Right atrium auricular region (tissue), 2 donors: ENCODE measurements around the gene UXS1. TPM values are rescaled to one million over a fixed set of nuclear protein-coding genes. Genes with fewer than 3 reads are reported as not detected.
A peak's percentile ranks its signal among the peaks of the same experiment; 100 is the strongest.
"Not testable (repeated sequence)": the region's sequence is repeated elsewhere in the genome, so short reads cannot be mapped to it uniquely, and the experiment has no call there.

Experiments
- DNase-seq: peaks from one replicate; pipeline ENCODE4 v3.0.0-alpha.2; 2019; ENCODE audit warnings: low spot score
- H3K27ac ChIP-seq, 2 donors: fragments of 200-600 bp; sonication (generic); 1 replicate in 1 of 2; 2 replicates in 1 of 2; pipeline ENCODE4 v1.5.1; 2016 to 2019
- H3K27me3 ChIP-seq, 2 donors: fragments of 200-600 bp; sonication (generic); one replicate each; pipeline versions ENCODE4 v1.5.1 to v1.6.0; 2017 to 2019
- H3K36me3 ChIP-seq: fragments of 200-600 bp; sonication (generic); one replicate; pipeline ENCODE4 v1.5.1; 2016
- H3K4me1 ChIP-seq, 2 donors: fragments of 200-600 bp; sonication (generic); one replicate each; pipeline versions ENCODE4 v1.5.1 to v1.6.0; 2017 to 2019
- H3K4me3 ChIP-seq, 2 donors: fragments of 200-600 bp; sonication (generic); 1 replicate in 1 of 2; 2 replicates in 1 of 2; pipeline ENCODE4 v1.5.1; 2017 to 2019; ENCODE audit warnings: mild to moderate bottlenecking in 1 of 2, moderate library complexity in 1 of 2
- H3K9me3 ChIP-seq, 2 donors: fragments of 200-600 bp; sonication (generic); one replicate each; pipeline ENCODE4 v1.5.1; 2019
- CTCF ChIP-seq, 2 donors: fragments of 200-600 bp; sonication (generic); IDR thresholded peaks; one replicate each; pipeline ENCODE4 v1.5.1; 2019; ENCODE audit warnings: antibody characterized with exemption in 2 of 2
- total RNA-seq, 2 donors: library from RNA; depleted of rRNA; stranded (reverse); fragments of >200 nt; gene quantifications; one replicate each; pipeline ENCODE4 v1.1.0, GENCODE V29; 2016

UXS1 gene
- total RNA-seq: 10 to 100 TPM; 25.0 to 33.5 TPM

DNA sequence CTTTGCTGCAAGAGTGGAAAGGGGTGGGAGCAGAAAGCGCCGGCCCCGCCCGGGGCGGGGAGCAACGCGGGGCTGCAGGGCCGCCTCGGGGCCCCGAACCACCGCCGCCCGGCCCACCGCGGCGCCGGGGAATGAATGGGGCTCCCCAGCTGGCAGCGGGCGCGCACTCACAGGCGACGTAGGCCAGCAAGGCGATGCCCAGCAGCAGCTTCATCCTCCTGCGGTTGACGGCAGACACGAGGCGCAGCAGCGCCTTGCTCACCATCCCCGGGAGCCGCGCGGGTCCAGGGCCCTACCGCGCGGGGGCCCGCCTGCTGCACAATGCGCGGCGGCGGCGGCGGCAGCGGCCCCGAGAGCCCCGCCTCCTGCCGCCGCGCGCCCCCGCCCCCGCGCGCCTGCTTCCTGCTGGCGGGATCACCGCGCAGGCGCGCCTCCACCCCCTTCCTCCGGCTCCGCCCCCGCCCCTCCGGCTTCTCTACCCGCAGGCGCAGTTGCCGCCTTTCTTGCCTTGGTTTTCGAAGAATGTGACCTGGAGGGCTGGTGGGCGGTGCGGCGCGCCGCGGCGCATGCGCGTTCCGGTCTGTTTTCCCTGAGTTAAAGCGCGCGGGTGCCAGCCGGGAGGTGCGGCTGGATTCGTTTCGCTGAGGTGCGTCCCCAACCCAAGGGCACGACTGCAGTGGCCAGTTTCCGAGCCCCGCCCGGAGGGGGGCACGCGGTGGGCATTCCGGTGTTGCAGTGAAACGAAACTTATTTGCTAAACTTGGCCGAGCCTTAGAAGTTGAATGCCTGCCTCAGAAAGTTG, at the start of gene UXS1:
UXS1 (minus strand) TSS at position 325 of the 802 bp plus-strand sequence; CDS start at position 265, 60 bp downstream.
- H3K9me3 ChIP-seq: no peaks in the 10 kb centered on the region
- peak within 1 kb of the TSS; percentile 77 to 80 for H3K4me3 ChIP-seq
- DNase-seq: peak; percentile 96
- H3K4me1 ChIP-seq: peaks cover 0 to 18% of the 10 kb centered on the region in 2 donors
- H3K27me3 ChIP-seq: no peaks in the 10 kb centered on the region
- no peaks in the 10 kb centered on the region for H3K36me3 ChIP-seq
- peak within 1 kb of the TSS; percentile 83 to 85 for H3K27ac ChIP-seq
- no peak for TF ChIP-seq CTCF (IDR thresholded peaks at IDR 0.05)

DNA sequence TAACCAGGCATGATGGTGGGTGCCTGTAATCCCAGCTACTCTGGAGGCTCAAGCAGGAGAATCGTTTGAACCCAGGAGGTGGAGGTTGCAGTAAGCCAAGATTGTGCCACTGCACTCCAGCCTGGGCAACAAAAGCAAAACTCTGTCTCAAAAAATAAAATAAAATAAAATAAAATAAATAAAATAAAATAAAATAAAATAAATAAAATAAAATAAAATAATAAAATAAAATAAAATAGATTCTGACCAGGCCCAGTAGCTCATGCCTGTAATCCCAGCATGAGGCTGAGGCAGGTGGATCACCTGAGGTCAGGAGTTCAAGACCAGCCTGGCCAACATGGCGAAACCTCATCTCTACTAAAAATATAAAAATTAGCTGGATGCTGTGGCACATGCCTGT, 45.4 kb upstream of the UXS1 start:
- H3K4me1 ChIP-seq, H3K27ac ChIP-seq, DNase-seq, H3K4me3 ChIP-seq, H3K36me3 ChIP-seq, H3K27me3 ChIP-seq: not testable (repeated sequence)
- peaks cover 0 to 31% of the 10 kb centered on the region in 2 donors for H3K9me3 ChIP-seq

DNA sequence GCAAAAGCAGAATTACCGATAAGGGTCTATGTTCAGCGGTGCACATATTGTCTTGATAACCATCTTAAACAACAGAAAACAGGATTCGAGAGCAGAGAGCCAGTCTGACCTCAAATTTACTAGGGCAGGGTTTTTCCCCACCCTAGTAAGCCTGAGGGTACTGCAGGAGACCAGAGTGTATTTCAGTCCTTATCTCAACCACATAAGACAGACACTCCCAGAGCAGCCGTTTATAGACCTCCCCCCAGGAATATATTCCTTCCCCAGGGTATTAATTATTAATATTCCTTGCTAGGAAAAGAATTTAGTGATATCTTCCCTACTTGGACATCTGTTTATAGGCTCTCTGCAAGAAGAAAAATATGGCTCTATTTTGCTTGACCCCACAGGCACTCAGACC, 41.3 kb upstream of the UXS1 start:
- peaks cover 0 to 25% of the 10 kb centered on the region in 2 donors for H3K9me3 ChIP-seq
- not testable (repeated sequence) for H3K4me1 ChIP-seq, H3K36me3 ChIP-seq, H3K27ac ChIP-seq, DNase-seq, H3K27me3 ChIP-seq, H3K4me3 ChIP-seq

- H3K4me1 ChIP-seq: no peaks in the 10 kb centered on the region
- no peak overlapping the region for H3K4me3 ChIP-seq
- H3K27me3 ChIP-seq: no peaks in the 10 kb centered on the region
- peaks cover 0 to 25% of the 10 kb centered on the region in 2 donors for H3K9me3 ChIP-seq
- H3K36me3 ChIP-seq: no peaks in the 10 kb centered on the region
- DNase-seq: no peak
- no peak for TF ChIP-seq CTCF (IDR thresholded peaks at IDR 0.05)
- H3K27ac ChIP-seq: no peak overlapping the region
These were observed 39.2 kb upstream of the UXS1 start for GRCh38 chr2:106233350-106233706.

GRCh38 chr2:106232638-106233349, 38.7 kb upstream of the UXS1 start:
- no peak overlapping the region for H3K4me3 ChIP-seq
- no peaks in the 10 kb centered on the region for H3K4me1 ChIP-seq
- H3K27me3 ChIP-seq: no peaks in the 10 kb centered on the region
- no peaks in the 10 kb centered on the region for H3K36me3 ChIP-seq
- no peak for TF ChIP-seq CTCF (IDR thresholded peaks at IDR 0.05)
- H3K9me3 ChIP-seq: peaks cover 0 to 25% of the 10 kb centered on the region in 2 donors
- no peak for DNase-seq
- H3K27ac ChIP-seq: no peak overlapping the region

- no peak for TF ChIP-seq CTCF (IDR thresholded peaks at IDR 0.05)
- Histone ChIP-seq H3K27ac (no peak overlapping the region), H3K36me3 (no peaks in the 10 kb centered on the region), H3K27me3 (no peaks in the 10 kb centered on the region), H3K4me3 (no peak overlapping the region), H3K9me3 (no peaks in the 10 kb centered on the region), H3K4me1 (no peaks in the 10 kb centered on the region)
- DNase-seq: no peak
These were observed 29.2 kb upstream of the UXS1 start for GRCh38 chr2:106223347-106223746.

- not testable (repeated sequence) for DNase-seq, H3K36me3 ChIP-seq, H3K9me3 ChIP-seq, H3K4me3 ChIP-seq, H3K27ac ChIP-seq, H3K27me3 ChIP-seq, H3K4me1 ChIP-seq
These were observed 28.0 kb upstream of the UXS1 start for GRCh38 chr2:106222057-106222456.
